SK-N-MC (cell line): ENCODE data around the gene C17orf114.

Source experiments
- EZH2 ChIP-seq: fragments of 200-600 bp; sonication (generic); IDR thresholded peaks from one replicate; pipeline ENCODE4 v1.6.1; 2017; ENCODE audit warnings: antibody characterized with exemption
- FOXP2 ChIP-seq: optimal IDR thresholded peaks from 2 replicates; pipeline ENCODE3; 2011; ENCODE audit warnings: mild to moderate bottlenecking, moderate library complexity; ENCODE audit not compliant: insufficient read depth; ENCODE audit errors: extremely low read length, control extremely low read depth
- POLR2AphosphoS5 ChIP-seq: IDR thresholded peaks from 2 replicates; pipeline ENCODE4 v1.6.1; 2012; ENCODE audit warnings: mild to moderate bottlenecking, low read depth, low read length, borderline replicate concordance

DNA sequence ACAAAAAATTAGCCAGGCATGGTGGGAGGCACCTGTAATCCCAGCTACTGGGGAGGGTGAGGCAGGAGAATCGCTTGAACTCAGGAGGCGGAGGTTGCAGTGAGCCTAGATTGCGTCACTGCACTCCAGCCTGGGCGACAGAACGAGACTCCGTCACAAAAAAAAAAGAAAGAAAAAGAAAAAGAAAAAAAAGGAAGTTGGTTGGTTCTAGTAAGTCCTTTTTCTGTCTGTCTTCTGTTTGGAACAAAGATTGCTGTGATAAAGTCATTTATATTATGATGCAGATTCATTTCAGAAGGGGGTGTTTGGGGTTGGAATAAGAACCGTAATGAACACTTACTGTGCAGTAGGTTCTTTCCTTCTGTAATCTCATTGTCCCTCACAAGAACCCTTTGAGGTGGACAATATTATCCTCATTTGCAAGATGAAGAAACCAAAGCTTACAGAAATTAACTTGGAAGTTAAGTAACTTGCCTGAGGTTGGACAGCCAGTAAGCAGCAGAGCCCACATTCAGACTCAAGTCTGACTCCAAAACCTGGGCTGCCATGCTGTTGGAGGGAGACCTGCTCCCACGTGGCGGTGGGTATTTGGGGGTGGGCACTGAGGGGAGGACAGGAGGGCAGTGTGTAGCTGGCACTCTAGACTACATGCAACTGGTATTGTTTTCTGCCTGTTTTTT, 41.3 kb upstream of the C17orf114 start:
- TF ChIP-seq POLR2AphosphoS5: no peak
- TF ChIP-seq EZH2: no peak
- no peak for TF ChIP-seq FOXP2
